ENCODE measurements around the gene DDX47. TPM values are rescaled to one million over a fixed set of nuclear protein-coding genes. Genes with fewer than 3 reads are reported as not detected.

The DDX47 gene
- total RNA-seq, 1 donor from 2014 or later = 45.1 TPM

DNA sequence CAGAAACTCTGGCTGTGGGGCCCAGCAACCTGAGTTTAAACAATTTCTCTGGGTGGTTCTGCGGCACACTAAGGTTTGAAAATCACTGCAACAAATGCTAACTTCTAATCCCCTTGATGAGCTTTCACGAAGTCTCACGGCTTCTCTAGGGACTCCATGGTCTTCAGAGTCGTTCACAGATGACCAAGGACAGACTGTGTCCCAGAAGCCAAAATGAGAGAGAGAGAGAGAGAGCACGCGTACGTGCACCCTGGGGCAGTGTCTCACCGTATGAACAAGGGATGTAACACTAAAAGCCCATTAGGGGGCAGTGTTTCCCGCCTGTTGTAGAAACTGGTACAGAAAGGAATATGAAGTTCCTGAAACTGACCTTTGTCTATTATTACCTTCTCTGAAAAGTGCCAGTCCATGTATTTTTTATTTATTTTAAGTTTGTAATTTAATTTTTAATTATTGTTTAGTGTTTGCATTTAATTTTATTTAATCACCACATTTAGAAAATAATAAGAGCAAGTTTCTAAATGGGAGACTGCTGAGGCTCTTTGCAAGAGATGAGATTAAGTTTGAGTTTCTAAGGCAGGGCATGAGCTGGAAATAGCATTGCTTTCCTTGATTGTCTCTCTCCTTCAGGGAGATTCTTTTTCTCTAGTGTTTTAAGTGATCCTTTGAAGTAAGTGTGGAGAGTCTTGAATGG lies 24.3 kb upstream of the DDX47 start:
- Mint-ChIP-seq H3K4me3 (ENCODE audit: unreplicated experiment) (no peak overlapping the region), H3K36me3 (ENCODE audit: low read depth, unreplicated experiment) (no peaks in the 10 kb centered on the region), H3K27me3 (ENCODE audit: unreplicated experiment) (peaks cover 1% of the 10 kb centered on the region), H3K4me1 (ENCODE audit: unreplicated experiment) (peaks cover 20% of the 10 kb centered on the region), H3K27ac (ENCODE audit: unreplicated experiment) (peak overlapping the region; percentile 36), H3K9me3 (ENCODE audit: unreplicated experiment) (no peaks in the 10 kb centered on the region)
- TF ChIP-seq, protein P1, sequence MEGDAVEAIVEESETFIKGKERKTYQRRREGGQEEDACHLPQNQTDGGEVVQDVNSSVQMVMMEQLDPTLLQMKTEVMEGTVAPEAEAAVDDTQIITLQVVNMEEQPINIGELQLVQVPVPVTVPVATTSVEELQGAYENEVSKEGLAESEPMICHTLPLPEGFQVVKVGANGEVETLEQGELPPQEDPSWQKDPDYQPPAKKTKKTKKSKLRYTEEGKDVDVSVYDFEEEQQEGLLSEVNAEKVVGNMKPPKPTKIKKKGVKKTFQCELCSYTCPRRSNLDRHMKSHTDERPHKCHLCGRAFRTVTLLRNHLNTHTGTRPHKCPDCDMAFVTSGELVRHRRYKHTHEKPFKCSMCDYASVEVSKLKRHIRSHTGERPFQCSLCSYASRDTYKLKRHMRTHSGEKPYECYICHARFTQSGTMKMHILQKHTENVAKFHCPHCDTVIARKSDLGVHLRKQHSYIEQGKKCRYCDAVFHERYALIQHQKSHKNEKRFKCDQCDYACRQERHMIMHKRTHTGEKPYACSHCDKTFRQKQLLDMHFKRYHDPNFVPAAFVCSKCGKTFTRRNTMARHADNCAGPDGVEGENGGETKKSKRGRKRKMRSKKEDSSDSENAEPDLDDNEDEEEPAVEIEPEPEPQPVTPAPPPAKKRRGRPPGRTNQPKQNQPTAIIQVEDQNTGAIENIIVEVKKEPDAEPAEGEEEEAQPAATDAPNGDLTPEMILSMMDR (IDR thresholded peaks at IDR 0.05; ENCODE audit: unreplicated experiment) = peak; percentile 65
- peak; percentile 40 for DNase-seq (ENCODE audit: low spot score)

- Mint-ChIP-seq H3K4me3 (ENCODE audit: unreplicated experiment) (no peak overlapping the region), H3K9me3 (ENCODE audit: unreplicated experiment) (no peaks in the 10 kb centered on the region), H3K36me3 (ENCODE audit: low read depth, unreplicated experiment) (no peaks in the 10 kb centered on the region), H3K4me1 (ENCODE audit: unreplicated experiment) (peaks cover 12% of the 10 kb centered on the region), H3K27me3 (ENCODE audit: unreplicated experiment) (peaks cover 1% of the 10 kb centered on the region), H3K27ac (ENCODE audit: unreplicated experiment) (no peak overlapping the region)
- TF ChIP-seq, protein P1 (IDR thresholded peaks at IDR 0.05; ENCODE audit: unreplicated experiment) = no peak
- DNase-seq (ENCODE audit: low spot score) = no peak
These were observed 22.2 kb upstream of the DDX47 start for GRCh38 chr12:12790956-12791355.

DNA sequence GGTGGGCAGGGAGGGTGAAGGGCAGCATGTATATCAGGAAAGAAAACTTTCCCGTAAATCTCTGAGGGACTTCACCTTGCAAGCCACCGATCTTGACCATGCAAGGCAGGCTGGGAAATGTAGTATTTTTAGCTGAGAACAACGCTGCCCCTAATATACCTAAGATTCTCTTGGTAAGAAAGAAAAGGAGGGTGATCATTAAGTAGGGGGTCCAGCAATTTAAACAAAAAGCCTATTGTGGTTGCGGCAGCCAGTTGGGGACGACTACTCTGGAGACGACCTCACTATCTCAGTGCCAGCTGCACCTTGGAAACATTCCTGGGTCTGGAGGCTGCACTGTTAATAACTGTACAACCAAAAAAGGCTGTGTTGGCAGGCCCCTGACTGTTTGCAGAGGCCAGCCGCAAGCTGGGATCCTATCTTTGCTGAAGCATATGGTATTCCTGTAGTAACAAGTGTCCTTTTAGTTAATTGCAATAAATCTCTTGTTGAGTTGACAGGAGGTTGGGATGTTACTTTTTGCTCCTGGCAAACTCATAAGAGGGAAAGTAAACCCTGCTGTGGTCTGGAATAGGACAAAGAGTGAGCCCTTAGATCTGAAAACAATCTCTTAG lies 21.3 kb upstream of the DDX47 start:
- Mint-ChIP-seq H3K27me3 (ENCODE audit: unreplicated experiment) (peaks cover 1% of the 10 kb centered on the region), H3K9me3 (ENCODE audit: unreplicated experiment) (no peaks in the 10 kb centered on the region), H3K27ac (ENCODE audit: unreplicated experiment) (no peak overlapping the region), H3K4me3 (ENCODE audit: unreplicated experiment) (no peak overlapping the region), H3K36me3 (ENCODE audit: low read depth, unreplicated experiment) (no peaks in the 10 kb centered on the region), H3K4me1 (ENCODE audit: unreplicated experiment) (peaks cover 7% of the 10 kb centered on the region)
- TF ChIP-seq, protein P1 (IDR thresholded peaks at IDR 0.05; ENCODE audit: unreplicated experiment) = no peak
- no peak for DNase-seq (ENCODE audit: low spot score)

- H3K4me3 Mint-ChIP-seq (ENCODE audit: unreplicated experiment) = no peak overlapping the region
- peaks cover 4% of the 10 kb centered on the region for H3K4me1 Mint-ChIP-seq (ENCODE audit: unreplicated experiment)
- TF ChIP-seq, protein P1 (IDR thresholded peaks at IDR 0.05; ENCODE audit: unreplicated experiment) = no peak
- no peaks in the 10 kb centered on the region for H3K36me3 Mint-ChIP-seq (ENCODE audit: low read depth, unreplicated experiment)
- DNase-seq (ENCODE audit: low spot score) = no peak
- H3K9me3 Mint-ChIP-seq (ENCODE audit: unreplicated experiment) = no peaks in the 10 kb centered on the region
- peaks cover 4% of the 10 kb centered on the region for H3K27me3 Mint-ChIP-seq (ENCODE audit: unreplicated experiment)
- no peak overlapping the region for H3K27ac Mint-ChIP-seq (ENCODE audit: unreplicated experiment)
These were observed 20.7 kb upstream of the DDX47 start for GRCh38 chr12:12792421-12792820.

DNA sequence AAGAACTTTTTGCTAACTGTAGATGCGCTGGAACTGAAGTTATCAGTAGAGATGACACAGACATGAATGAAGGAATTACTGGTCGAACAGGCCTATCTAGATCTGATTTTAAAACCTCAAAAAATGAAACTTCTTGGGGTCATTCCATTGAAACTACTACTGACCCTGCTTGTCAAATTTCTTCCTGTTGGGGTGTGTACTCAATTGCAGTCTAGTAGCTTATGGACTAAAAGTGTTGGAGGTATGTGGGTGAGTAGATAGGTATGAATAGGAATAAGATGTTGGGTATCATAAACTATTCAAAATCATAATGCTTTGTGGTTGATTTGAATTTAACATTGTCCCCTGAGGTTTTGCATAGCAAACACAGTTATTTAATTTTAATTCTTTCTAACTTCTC lies 18.5 kb upstream of the DDX47 start:
- DNase-seq (ENCODE audit: low spot score) = no peak
- H3K4me3 Mint-ChIP-seq (ENCODE audit: unreplicated experiment) = no peak overlapping the region
- H3K9me3 Mint-ChIP-seq (ENCODE audit: unreplicated experiment) = no peaks in the 10 kb centered on the region
- TF ChIP-seq, protein P1 (IDR thresholded peaks at IDR 0.05; ENCODE audit: unreplicated experiment) = no peak
- peaks cover 5% of the 10 kb centered on the region for H3K27me3 Mint-ChIP-seq (ENCODE audit: unreplicated experiment)
- no peaks in the 10 kb centered on the region for H3K36me3 Mint-ChIP-seq (ENCODE audit: low read depth, unreplicated experiment)
- H3K4me1 Mint-ChIP-seq (ENCODE audit: unreplicated experiment) = no peaks in the 10 kb centered on the region
- no peak overlapping the region for H3K27ac Mint-ChIP-seq (ENCODE audit: unreplicated experiment)

Measured in endothelial cell (in vitro differentiated cells).